ENCODE results near the gene SERPING1.
A peak's percentile ranks its signal among the peaks of the same experiment; 100 is the strongest.
"Not testable (repeated sequence)": the region's sequence is repeated elsewhere in the genome, so short reads cannot be mapped to it uniquely, and the experiment has no call there.

The SERPING1 gene

GRCh38 chr11:57651408-57651807 is 53.9 kb downstream of the SERPING1 start:
- no peak overlapping the region for H3K9ac ChIP-seq (ENCODE audit: low read length)
- no peak overlapping the region for H3K27ac ChIP-seq (ENCODE audit: low read length, poor library complexity, severe bottlenecking)
- H3K4me3 ChIP-seq (ENCODE audit: insufficient read depth in 1 of 2, low read depth in 1 of 2, low read length in 2 of 2) = no peak overlapping the region
- peaks cover 16 to 24% of the 10 kb centered on the region in 2 experiments for H3K27me3 ChIP-seq (ENCODE audit: control insufficient read depth in 1 of 2, insufficient read depth in 1 of 2, low read length in 2 of 2)
- H3K79me1 ChIP-seq (replicated peaks; ENCODE audit: low read length, poor library complexity, severe bottlenecking) = no peaks in the 10 kb centered on the region
- H3K36me3 ChIP-seq (ENCODE audit: control insufficient read depth in 1 of 2, insufficient read depth in 2 of 2, low read depth in 1 of 2, low read length in 2 of 2) = peaks cover 0 to 6% of the 10 kb centered on the region in 2 experiments
- no peak overlapping the region for H2BK12ac ChIP-seq (ENCODE audit: low read length in 2 of 2)
- H3K9me3 ChIP-seq (ENCODE audit: control insufficient read depth, low read length) = no peaks in the 10 kb centered on the region
- H3K14ac ChIP-seq (ENCODE audit: low read length in 2 of 2) = no peak overlapping the region
- no peak overlapping the region for H2BK15ac ChIP-seq (ENCODE audit: low read depth, poor library complexity, severe bottlenecking)
- H2BK5ac ChIP-seq (ENCODE audit: low read depth, low read length, poor library complexity, severe bottlenecking) = no peak overlapping the region
- H2AK5ac ChIP-seq (ENCODE audit: low read length, severe bottlenecking) = no peak overlapping the region
- H3K4ac ChIP-seq (ENCODE audit: low read depth in 1 of 2, low read length in 2 of 2) = no peak overlapping the region
- H3K18ac ChIP-seq (ENCODE audit: low read depth in 1 of 2, low read length in 2 of 2) = no peak overlapping the region
- no peak overlapping the region for H3K4me2 ChIP-seq (ENCODE audit: low read length, poor library complexity, severe bottlenecking)
- 92% methylated on average over 7 of the region's 7 CpGs for WGBS
- DNase-seq = no peak
- H3K4me1 ChIP-seq (ENCODE audit: control insufficient read depth, insufficient read depth, low read depth, low read length) = peaks cover 31% of the 10 kb centered on the region
- no peak overlapping the region for H2AFZ ChIP-seq (ENCODE audit: low read depth, low read length)
- H4K91ac ChIP-seq (ENCODE audit: low read length) = no peak overlapping the region
- no peak overlapping the region for H3K23ac ChIP-seq (ENCODE audit: low read length in 2 of 2)
- H2BK120ac ChIP-seq (ENCODE audit: low read depth, low read length) = no peak overlapping the region
- H4K8ac ChIP-seq (ENCODE audit: low read length) = no peak overlapping the region

- H3K14ac ChIP-seq (ENCODE audit: low read length in 2 of 2); H2BK15ac ChIP-seq (ENCODE audit: low read depth, poor library complexity, severe bottlenecking); H2AK5ac ChIP-seq (ENCODE audit: low read length, severe bottlenecking); H3K36me3 ChIP-seq (ENCODE audit: control insufficient read depth in 1 of 2, insufficient read depth in 2 of 2, low read depth in 1 of 2, low read length in 2 of 2); H2BK5ac ChIP-seq (ENCODE audit: low read depth, low read length, poor library complexity, severe bottlenecking); H3K4ac ChIP-seq (ENCODE audit: low read depth in 1 of 2, low read length in 2 of 2); H4K8ac ChIP-seq (ENCODE audit: low read length); H3K9me3 ChIP-seq (ENCODE audit: control insufficient read depth, low read length); DNase-seq; H2AFZ ChIP-seq (ENCODE audit: low read depth, low read length); H2BK120ac ChIP-seq (ENCODE audit: low read depth, low read length); H3K27ac ChIP-seq (ENCODE audit: low read length, poor library complexity, severe bottlenecking); H3K79me1 ChIP-seq (replicated peaks; ENCODE audit: low read length, poor library complexity, severe bottlenecking); H3K4me2 ChIP-seq (ENCODE audit: low read length, poor library complexity, severe bottlenecking); H2BK12ac ChIP-seq (ENCODE audit: low read length in 2 of 2); H4K91ac ChIP-seq (ENCODE audit: low read length); H3K9ac ChIP-seq (ENCODE audit: low read length); H3K18ac ChIP-seq (ENCODE audit: low read depth in 1 of 2, low read length in 2 of 2); H3K23ac ChIP-seq (ENCODE audit: low read length in 2 of 2): not testable (repeated sequence)
- H3K27me3 ChIP-seq (ENCODE audit: control insufficient read depth in 1 of 2, insufficient read depth in 1 of 2, low read length in 2 of 2) = peaks cover 8 to 16% of the 10 kb centered on the region in 2 experiments
- H3K4me1 ChIP-seq (ENCODE audit: control insufficient read depth, insufficient read depth, low read depth, low read length) = peaks cover 24% of the 10 kb centered on the region
- 89% methylated on average over 14 of the region's 14 CpGs for WGBS
- peak overlapping the region in 1 of 2 experiments; percentile 47 for H3K4me3 ChIP-seq (ENCODE audit: insufficient read depth in 1 of 2, low read depth in 1 of 2, low read length in 2 of 2)
Measured at GRCh38 chr11:57652230-57652629, 54.7 kb downstream of the SERPING1 start.

- no peak overlapping the region for H4K91ac ChIP-seq (ENCODE audit: low read length)
- H3K79me1 ChIP-seq (replicated peaks; ENCODE audit: low read length, poor library complexity, severe bottlenecking) = no peaks in the 10 kb centered on the region
- DNase-seq = no peak
- H3K4ac ChIP-seq (ENCODE audit: low read depth in 1 of 2, low read length in 2 of 2) = no peak overlapping the region
- no peaks in the 10 kb centered on the region for H3K9me3 ChIP-seq (ENCODE audit: control insufficient read depth, low read length)
- no peak overlapping the region for H2AK5ac ChIP-seq (ENCODE audit: low read length, severe bottlenecking)
- peak overlapping the region; percentile 80 for H3K9ac ChIP-seq (ENCODE audit: low read length)
- H3K27ac ChIP-seq (ENCODE audit: low read length, poor library complexity, severe bottlenecking) = no peak overlapping the region
- H3K14ac ChIP-seq (ENCODE audit: low read length in 2 of 2) = no peak overlapping the region
- H3K36me3 ChIP-seq (ENCODE audit: control insufficient read depth in 1 of 2, insufficient read depth in 2 of 2, low read depth in 1 of 2, low read length in 2 of 2) = no peaks in the 10 kb centered on the region
- WGBS = 83% methylated on average over 2 of the region's 3 CpGs
- no peak overlapping the region for H2BK5ac ChIP-seq (ENCODE audit: low read depth, low read length, poor library complexity, severe bottlenecking)
- H2BK15ac ChIP-seq (ENCODE audit: low read depth, poor library complexity, severe bottlenecking) = no peak overlapping the region
- no peak overlapping the region for H2AFZ ChIP-seq (ENCODE audit: low read depth, low read length)
- H3K23ac ChIP-seq (ENCODE audit: low read length in 2 of 2) = no peak overlapping the region
- peaks cover 4 to 12% of the 10 kb centered on the region in 2 experiments for H3K27me3 ChIP-seq (ENCODE audit: control insufficient read depth in 1 of 2, insufficient read depth in 1 of 2, low read length in 2 of 2)
- H2BK120ac ChIP-seq (ENCODE audit: low read depth, low read length) = no peak overlapping the region
- no peak overlapping the region for H3K4me2 ChIP-seq (ENCODE audit: low read length, poor library complexity, severe bottlenecking)
- peak overlapping the region in 1 of 2 experiments; percentile 47 for H3K4me3 ChIP-seq (ENCODE audit: insufficient read depth in 1 of 2, low read depth in 1 of 2, low read length in 2 of 2)
- H2BK12ac ChIP-seq (ENCODE audit: low read length in 2 of 2) = no peak overlapping the region
- peaks cover 20% of the 10 kb centered on the region for H3K4me1 ChIP-seq (ENCODE audit: control insufficient read depth, insufficient read depth, low read depth, low read length)
- no peak overlapping the region for H4K8ac ChIP-seq (ENCODE audit: low read length)
- H3K18ac ChIP-seq (ENCODE audit: low read depth in 1 of 2, low read length in 2 of 2) = no peak overlapping the region
Measured at GRCh38 chr11:57652662-57653061, 55.2 kb downstream of the SERPING1 start.

GRCh38 chr11:57653163-57653562 is 55.7 kb downstream of the SERPING1 start:
- H3K4ac ChIP-seq (ENCODE audit: low read depth in 1 of 2, low read length in 2 of 2) = no peak overlapping the region

More at GRCh38 chr11:57653163-57653562, 55.7 kb downstream of the SERPING1 start:
- Histone ChIP-seq H2BK120ac (ENCODE audit: low read depth, low read length) (no peak overlapping the region), H3K23ac (ENCODE audit: low read length in 2 of 2) (no peak overlapping the region), H2BK12ac (ENCODE audit: low read length in 2 of 2) (no peak overlapping the region), H3K4me3 (ENCODE audit: insufficient read depth in 1 of 2, low read depth in 1 of 2, low read length in 2 of 2) (peak overlapping the region in 1 of 2 experiments; percentile 47), H3K27me3 (ENCODE audit: control insufficient read depth in 1 of 2, insufficient read depth in 1 of 2, low read length in 2 of 2) (peaks cover 0 to 7% of the 10 kb centered on the region in 2 experiments), H2BK15ac (ENCODE audit: low read depth, poor library complexity, severe bottlenecking) (no peak overlapping the region), H3K27ac (ENCODE audit: low read length, poor library complexity, severe bottlenecking) (no peak overlapping the region), H2AK5ac (ENCODE audit: low read length, severe bottlenecking) (no peak overlapping the region), H3K9ac (ENCODE audit: low read length) (peak overlapping the region; percentile 80), H4K91ac (ENCODE audit: low read length) (no peak overlapping the region), H4K8ac (ENCODE audit: low read length) (no peak overlapping the region), H3K4me1 (ENCODE audit: control insufficient read depth, insufficient read depth, low read depth, low read length) (peaks cover 15% of the 10 kb centered on the region), H3K14ac (ENCODE audit: low read length in 2 of 2) (no peak overlapping the region), H3K36me3 (ENCODE audit: control insufficient read depth in 1 of 2, insufficient read depth in 2 of 2, low read depth in 1 of 2, low read length in 2 of 2) (no peaks in the 10 kb centered on the region), H2AFZ (ENCODE audit: low read depth, low read length) (no peak overlapping the region), H3K4me2 (ENCODE audit: low read length, poor library complexity, severe bottlenecking) (no peak overlapping the region), H2BK5ac (ENCODE audit: low read depth, low read length, poor library complexity, severe bottlenecking) (no peak overlapping the region), H3K9me3 (ENCODE audit: control insufficient read depth, low read length) (no peaks in the 10 kb centered on the region), H3K18ac (ENCODE audit: low read depth in 1 of 2, low read length in 2 of 2) (no peak overlapping the region), H3K79me1 (replicated peaks; ENCODE audit: low read length, poor library complexity, severe bottlenecking) (peaks cover 2% of the 10 kb centered on the region)
- no peak for DNase-seq
- WGBS = 33% methylated on average over 2 of the region's 3 CpGs
